ENCODE measurements around the gene IRF1.

DNA sequence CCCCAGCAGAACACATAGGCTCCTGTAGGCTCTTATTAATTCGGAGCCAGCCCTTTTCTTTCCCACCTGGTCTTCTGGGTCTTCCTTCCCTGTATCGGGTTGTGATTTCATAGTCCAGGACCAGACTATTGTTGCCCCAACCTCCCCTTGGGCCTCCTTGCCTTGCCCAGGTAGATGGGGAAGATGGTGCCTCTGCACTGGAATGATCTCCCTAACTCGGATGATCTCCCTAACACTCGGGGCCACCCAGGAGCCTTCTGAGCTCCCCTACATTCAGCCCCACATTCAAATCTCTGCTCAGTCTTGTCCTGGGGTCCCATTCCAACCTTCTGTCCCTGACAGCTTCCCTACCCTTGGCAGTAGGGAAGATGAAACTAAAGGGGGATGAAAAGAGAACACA lies 2.7 kb upstream of the IRF1 start:
- TF ChIP-seq CTCF (IDR thresholded peaks at IDR 0.05) (no peak), EP300 (IDR thresholded peaks at IDR 0.05) (no peak), POLR2A (IDR thresholded peaks at IDR 0.05) (no peak), POLR2AphosphoS5 (IDR thresholded peaks at IDR 0.05) (no peak)
